ENCODE results near the gene OTOP3. TPM values are rescaled to one million over a fixed set of nuclear protein-coding genes. Genes with fewer than 3 reads are reported as not detected.
A peak's percentile ranks its signal among the peaks of the same experiment; 100 is the strongest.
"Not testable (repeated sequence)": the region's sequence is repeated elsewhere in the genome, so short reads cannot be mapped to it uniquely, and the experiment has no call there.

The OTOP3 gene
- total RNA-seq, 2 donors from 2014 or later = not detected

DNA sequence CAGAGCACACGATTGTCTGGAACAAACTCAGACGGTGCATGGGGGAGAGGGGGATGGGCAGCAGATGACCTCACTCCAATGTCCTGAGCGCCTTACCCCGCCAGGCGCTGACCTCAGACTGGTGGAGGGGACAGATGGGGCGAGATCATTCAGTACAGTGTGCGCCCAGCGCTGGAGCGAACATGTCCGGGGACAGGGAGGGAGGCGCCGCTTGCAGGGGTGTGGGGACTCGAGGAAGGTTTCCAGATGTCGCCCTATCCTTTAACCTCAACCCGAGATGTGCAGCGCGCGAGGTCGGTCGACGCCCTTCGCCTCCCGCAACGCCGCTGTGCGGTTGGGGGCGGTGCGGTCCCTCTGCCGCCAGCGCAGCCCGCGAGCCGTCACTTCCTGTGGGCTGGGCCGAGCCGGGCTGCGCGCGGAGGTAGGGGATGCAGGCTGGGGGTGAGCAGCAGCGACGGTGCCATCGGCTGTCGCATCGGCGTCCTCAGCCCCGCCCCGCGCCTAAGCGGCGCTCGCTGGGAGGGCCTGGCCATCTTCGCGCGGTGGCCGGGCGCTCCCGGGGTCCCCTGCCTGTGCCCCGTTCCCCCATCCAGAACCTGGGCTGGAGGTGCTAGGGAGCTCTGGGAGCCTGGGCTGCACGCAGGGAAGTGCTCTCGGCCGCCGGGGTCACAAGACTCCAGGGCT lies 46.4 kb downstream of the OTOP3 start:
- Mint-ChIP-seq H3K4me3 (peak overlapping the region; percentile 85), H3K36me3 (no peaks in the 10 kb centered on the region), H3K27ac (peak overlapping the region; percentile 39 to 55), H3K4me1 (ENCODE audit: low read depth in 2 of 2) (peaks cover 11 to 12% of the 10 kb centered on the region in 2 donors), H3K9me3 (no peaks in the 10 kb centered on the region), H3K27me3 (peaks cover 0 to 11% of the 10 kb centered on the region in 2 donors)
- ATAC-seq (peak; percentile 97 to 98), DNase-seq (ENCODE audit: low spot score) (peak; percentile 87)

DNA sequence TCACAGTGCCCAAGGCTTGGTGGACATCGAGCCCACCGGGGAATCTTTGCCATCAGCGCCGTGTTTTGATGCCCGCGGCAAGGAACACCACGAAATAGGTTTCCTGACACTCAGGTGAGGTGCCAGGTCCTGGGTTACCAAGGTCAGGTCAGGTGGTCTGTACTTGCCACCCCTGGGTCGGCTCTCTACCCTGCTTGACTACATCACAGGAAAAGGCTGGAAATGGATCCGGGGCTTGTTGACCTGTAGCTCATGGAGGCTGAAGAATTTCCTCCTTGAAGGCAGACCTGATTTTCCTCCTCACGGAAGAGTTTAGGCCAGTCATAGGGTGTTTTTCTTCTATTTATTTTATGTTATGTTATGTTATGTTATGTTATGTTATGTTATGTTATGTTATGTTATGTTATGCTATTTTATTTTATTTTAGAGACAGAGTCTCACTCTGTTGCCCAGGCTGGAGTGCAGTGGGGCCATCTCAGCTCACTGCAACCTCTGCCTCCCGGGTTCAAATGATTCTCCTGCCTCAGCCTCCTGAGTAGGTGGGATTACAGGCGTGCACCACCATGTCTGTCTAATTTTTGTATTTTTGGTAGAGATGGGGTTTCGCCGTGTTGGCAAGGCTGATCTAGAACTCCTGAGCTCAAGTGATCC lies 47.1 kb downstream of the OTOP3 start:
- not testable (repeated sequence) for H3K27ac Mint-ChIP-seq

DNA sequence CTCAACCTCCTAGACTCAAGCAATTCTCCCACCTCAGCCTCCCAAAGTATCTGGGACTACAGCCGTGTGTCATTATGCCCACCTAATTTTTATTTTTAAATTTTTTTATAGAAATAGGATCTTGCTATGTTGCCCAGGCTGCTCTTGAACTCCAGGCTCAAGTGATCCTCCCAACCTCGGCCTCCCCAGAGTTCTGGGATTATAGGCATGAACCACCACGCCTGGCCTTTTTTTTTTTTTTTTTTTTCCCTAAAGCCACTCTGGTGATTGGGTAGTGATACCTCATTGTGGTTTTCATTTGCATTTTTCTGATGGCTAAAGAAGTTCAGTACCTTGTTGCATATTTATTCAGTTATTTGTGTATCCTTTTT lies 50.5 kb downstream of the OTOP3 start:
- Mint-ChIP-seq H3K36me3 (no peaks in the 10 kb centered on the region), H3K4me3 (no peak overlapping the region), H3K27me3 (peaks cover 7 to 11% of the 10 kb centered on the region in 2 donors), H3K27ac (no peak overlapping the region), H3K9me3 (no peaks in the 10 kb centered on the region), H3K4me1 (ENCODE audit: low read depth in 2 of 2) (peaks cover 9 to 15% of the 10 kb centered on the region in 2 donors)
- ATAC-seq (no peak), DNase-seq (ENCODE audit: low spot score) (no peak)

More for the DNA sequence above, 47.1 kb downstream of the OTOP3 start:
- H3K4me3 Mint-ChIP-seq = peak overlapping the region; percentile 10
- H3K27me3 Mint-ChIP-seq = peaks cover 0 to 12% of the 10 kb centered on the region in 2 donors
- H3K9me3 Mint-ChIP-seq; ATAC-seq; H3K36me3 Mint-ChIP-seq; DNase-seq (ENCODE audit: low spot score): not testable (repeated sequence)
- peaks cover 13 to 15% of the 10 kb centered on the region in 2 donors for H3K4me1 Mint-ChIP-seq (ENCODE audit: low read depth in 2 of 2)

DNA sequence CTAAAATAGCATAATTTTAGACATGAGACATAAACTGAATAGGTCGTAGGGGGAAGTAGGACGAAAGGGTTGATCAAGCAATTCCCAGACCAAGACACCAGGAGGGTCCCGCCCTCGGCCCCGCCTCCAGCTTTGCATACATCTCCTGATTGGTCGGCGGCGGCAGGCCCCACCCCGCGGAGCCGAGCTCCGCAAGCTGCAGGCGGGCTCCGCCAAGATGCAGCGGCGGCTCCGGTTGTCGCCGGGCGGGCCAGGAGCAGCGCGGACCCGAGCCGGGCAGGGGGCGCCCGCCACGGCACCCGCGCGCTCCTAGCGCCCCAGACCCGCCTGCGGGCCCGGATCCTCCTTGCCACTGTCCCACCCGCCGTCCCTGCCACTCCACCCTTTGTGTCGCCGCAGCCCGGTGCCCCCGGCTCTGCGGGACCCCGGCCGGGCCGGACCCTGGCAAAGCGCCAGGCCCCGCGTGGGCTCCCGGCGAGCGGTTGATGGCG lies 51.8 kb downstream of the OTOP3 start, which contains the start of gene CDR2L:
Gene CDR2L (plus strand): TSS at position 215 of the 491 bp plus-strand sequence. CDS start 412 bp downstream, outside the sequence.
- H3K36me3 Mint-ChIP-seq = no peaks in the 10 kb centered on the region
- H3K4me3 Mint-ChIP-seq = peak within 1 kb of the TSS; percentile 87
- H3K9me3 Mint-ChIP-seq = no peaks in the 10 kb centered on the region
- no peak within 1 kb of the TSS for H3K27ac Mint-ChIP-seq
- peaks cover 10 to 13% of the 10 kb centered on the region in 2 donors for H3K27me3 Mint-ChIP-seq
- ATAC-seq = peak; percentile 98
- H3K4me1 Mint-ChIP-seq (ENCODE audit: low read depth in 2 of 2) = peaks cover 4 to 8% of the 10 kb centered on the region in 2 donors
- peak; percentile 94 for DNase-seq (ENCODE audit: low spot score)

DNA sequence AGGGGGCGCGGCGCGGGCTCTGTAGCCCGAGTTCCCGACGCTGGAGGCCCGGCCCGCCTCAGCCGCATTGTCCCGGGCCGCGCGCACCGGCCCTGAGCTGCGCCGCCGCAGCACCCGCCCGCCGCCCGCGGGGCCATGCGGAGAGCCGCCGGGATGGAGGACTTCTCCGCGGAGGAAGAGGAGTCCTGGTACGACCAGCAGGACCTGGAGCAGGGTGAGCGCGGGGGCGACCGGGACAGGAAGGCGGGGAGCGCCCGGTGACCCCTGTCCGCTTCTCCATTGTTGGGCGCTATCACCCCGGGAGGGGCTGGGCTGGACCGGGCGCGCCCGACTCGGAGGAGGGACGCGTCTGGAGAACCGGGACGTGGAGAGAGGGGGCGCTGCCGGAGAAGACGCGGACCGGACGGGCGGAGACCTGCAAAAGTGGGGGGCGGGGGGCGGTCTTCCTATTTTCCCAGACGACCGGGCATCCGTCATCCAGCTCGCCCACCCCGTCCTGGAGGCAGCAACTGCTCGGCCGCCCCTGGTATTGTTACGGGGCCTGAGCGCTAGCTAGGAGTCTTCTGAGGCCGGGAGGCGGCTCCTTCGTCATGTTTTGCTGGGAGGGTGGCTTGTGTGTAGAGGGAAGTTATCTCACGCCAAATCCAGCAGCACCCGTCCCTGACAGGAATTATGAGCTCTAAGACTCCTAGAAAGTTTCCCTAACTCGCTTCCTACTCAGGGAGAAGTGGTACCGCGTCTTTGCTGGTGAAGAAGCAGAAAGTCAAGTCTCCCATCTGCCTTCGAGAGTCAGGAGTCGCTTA lies 52.4 kb downstream of the OTOP3 start:
- peaks cover 13 to 14% of the 10 kb centered on the region in 2 donors for H3K27me3 Mint-ChIP-seq
- DNase-seq (ENCODE audit: low spot score) (no peak), ATAC-seq (peak; percentile 62 to 64)
- peaks cover 4 to 8% of the 10 kb centered on the region in 2 donors for H3K4me1 Mint-ChIP-seq (ENCODE audit: low read depth in 2 of 2)
- no peak overlapping the region for H3K27ac Mint-ChIP-seq
- H3K4me3 Mint-ChIP-seq = peak overlapping the region; percentile 61
- H3K36me3 Mint-ChIP-seq = no peaks in the 10 kb centered on the region
- no peaks in the 10 kb centered on the region for H3K9me3 Mint-ChIP-seq

DNA sequence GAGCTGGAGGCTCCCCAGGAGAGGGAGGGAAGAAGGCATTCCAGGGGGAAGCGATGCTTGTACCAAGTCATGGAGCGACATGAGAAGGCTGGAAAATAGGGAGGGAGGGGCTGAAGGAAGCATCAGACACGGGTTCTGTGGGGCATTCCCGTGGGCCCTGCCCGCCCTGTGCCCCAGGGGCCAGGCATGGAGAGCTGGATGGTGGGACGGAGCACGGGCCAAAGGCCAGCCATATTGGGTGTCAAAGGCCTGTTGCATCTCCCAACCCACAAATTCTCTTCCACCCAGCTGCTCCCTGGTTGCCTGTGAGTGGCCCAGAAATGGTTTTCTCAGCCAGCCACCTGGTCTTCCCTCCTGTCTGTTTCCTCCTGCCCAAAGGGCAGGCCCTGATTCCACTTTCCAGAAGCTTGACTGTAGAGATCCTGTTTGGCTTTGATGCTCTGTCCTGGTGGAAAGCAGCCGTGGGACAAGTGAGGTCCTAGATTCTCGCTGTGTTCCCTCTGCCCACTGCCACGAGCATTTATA lies 54.9 kb downstream of the OTOP3 start:
- ATAC-seq (no peak), DNase-seq (ENCODE audit: low spot score) (no peak)
- Mint-ChIP-seq H3K4me3 (no peak overlapping the region), H3K27me3 (peaks cover 13 to 14% of the 10 kb centered on the region in 2 donors), H3K4me1 (ENCODE audit: low read depth in 2 of 2) (peaks cover 4 to 8% of the 10 kb centered on the region in 2 donors), H3K9me3 (no peaks in the 10 kb centered on the region), H3K36me3 (no peaks in the 10 kb centered on the region), H3K27ac (no peak overlapping the region)

DNA sequence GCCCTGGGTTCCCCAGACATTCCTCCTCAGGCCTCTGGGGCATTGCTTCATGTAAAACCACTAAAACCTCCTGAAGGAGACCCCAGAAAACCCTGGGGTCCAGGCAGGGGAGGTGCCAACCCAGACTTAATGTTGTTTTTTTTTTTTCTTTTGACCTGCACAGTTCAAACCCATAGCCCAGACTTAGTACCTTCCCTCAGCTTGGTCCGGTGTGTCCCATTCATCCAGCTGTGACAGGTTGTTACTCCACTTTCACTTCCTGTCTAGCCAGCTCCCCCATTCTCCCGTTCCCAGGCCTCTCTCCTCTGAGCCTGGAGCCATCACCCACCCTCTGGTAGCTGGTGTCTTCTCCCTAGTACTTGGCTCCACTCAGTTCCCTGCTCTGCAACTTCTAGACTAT lies 56.5 kb downstream of the OTOP3 start:
- ATAC-seq (no peak), DNase-seq (ENCODE audit: low spot score) (no peak)
- Mint-ChIP-seq H3K27ac (no peak overlapping the region), H3K4me1 (ENCODE audit: low read depth in 2 of 2) (peaks cover 1% of the 10 kb centered on the region in 2 donors), H3K27me3 (peaks cover 12 to 13% of the 10 kb centered on the region in 2 donors), H3K4me3 (no peak overlapping the region), H3K36me3 (no peaks in the 10 kb centered on the region), H3K9me3 (no peaks in the 10 kb centered on the region)

DNA sequence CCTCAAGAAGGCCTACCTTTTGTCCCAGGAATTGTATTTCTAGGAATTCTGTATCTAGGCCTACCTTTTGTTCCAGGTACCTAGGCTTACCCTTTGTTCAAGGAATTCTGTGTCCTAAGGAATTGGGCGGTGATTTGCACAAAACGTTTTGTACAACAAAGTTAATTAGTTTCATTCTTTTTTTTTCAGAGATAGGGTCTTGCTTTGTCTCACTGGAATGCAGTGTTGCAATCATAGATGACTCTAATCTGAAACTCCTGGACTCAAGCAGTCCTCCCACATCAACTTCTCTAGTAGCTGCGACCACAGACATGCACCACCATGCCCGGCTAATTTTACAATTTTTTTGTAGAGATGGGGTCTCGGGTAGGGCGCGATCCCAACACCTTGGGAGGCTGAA lies 58.7 kb downstream of the OTOP3 start:
- Mint-ChIP-seq H3K27ac (no peak overlapping the region), H3K9me3 (no peaks in the 10 kb centered on the region), H3K27me3 (peaks cover 8 to 9% of the 10 kb centered on the region in 2 donors), H3K4me3 (no peak overlapping the region), H3K36me3 (no peaks in the 10 kb centered on the region), H3K4me1 (ENCODE audit: low read depth in 2 of 2) (no peaks in the 10 kb centered on the region)
- DNase-seq (ENCODE audit: low spot score) (no peak), ATAC-seq (no peak)

DNA sequence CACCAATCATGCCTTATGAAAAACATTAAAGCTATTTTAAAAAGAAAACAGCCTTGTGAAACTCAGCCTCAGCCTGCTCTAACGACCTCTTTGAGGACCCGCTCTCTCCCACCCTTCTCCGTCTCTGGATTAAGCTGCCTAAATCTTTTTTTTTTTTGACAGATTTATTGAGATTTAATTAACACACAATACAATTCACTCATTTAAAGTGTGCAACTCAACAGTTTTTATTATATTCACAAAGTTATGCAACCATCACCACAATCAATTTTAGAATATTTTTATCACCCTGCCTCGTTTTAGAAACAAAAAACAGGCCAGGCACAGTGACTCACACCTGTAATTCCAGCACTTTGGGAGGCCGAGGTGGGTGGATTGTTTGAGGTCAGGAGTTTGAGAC lies 60.1 kb downstream of the OTOP3 start:
- no peaks in the 10 kb centered on the region for H3K36me3 Mint-ChIP-seq
- ATAC-seq (no peak), DNase-seq (ENCODE audit: low spot score) (no peak)
- H3K9me3 Mint-ChIP-seq = no peaks in the 10 kb centered on the region
- H3K27ac Mint-ChIP-seq = no peak overlapping the region
- no peaks in the 10 kb centered on the region for H3K4me1 Mint-ChIP-seq (ENCODE audit: low read depth in 2 of 2)
- H3K4me3 Mint-ChIP-seq = no peak overlapping the region
- peaks cover 3 to 6% of the 10 kb centered on the region in 2 donors for H3K27me3 Mint-ChIP-seq

DNA sequence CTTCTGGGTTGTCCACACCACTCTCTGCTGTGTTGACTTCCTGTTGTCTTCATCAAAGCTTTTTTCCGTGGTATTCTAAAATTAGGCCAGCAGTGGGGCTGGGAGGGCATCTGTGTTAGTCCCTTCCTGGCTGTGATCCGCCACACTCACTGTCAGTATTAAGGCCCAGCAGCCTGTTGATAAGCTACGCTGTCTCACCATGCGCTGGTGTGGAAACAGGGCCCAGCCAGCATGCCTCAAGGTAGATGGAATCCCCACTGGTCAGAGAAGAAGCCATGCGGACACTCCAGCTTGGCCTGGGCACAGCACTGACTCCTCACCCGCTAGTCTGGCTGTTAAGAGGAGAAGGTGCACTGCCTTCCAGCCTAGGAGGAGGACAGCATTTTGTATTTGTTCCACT lies 63.1 kb downstream of the OTOP3 start:
- H3K27ac Mint-ChIP-seq = no peak overlapping the region
- DNase-seq (ENCODE audit: low spot score) = no peak
- H3K27me3 Mint-ChIP-seq = no peaks in the 10 kb centered on the region
- H3K36me3 Mint-ChIP-seq = no peaks in the 10 kb centered on the region
- H3K4me3 Mint-ChIP-seq = no peak overlapping the region
- ATAC-seq = no peak
- no peaks in the 10 kb centered on the region for H3K9me3 Mint-ChIP-seq
- no peaks in the 10 kb centered on the region for H3K4me1 Mint-ChIP-seq (ENCODE audit: low read depth in 2 of 2)

DNA sequence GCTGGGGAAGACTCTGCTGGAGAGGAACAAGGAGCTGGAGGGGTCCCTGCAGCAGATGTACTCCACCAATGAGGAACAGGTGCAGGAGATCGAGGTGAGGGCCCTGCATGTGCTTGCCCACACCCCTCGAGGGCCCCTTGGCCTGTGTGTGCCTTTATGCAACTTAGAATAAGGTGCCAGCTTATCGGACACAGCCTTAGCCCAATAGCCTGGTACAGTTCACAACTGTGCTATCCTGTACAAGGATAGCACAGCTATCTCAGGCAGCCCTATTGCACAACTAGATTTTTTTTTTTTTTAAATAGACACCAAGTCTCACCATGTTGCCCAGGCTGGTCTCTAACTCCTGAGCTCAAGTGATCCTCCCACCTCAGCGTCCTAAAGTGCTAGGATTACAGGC lies 63.8 kb downstream of the OTOP3 start:
- ATAC-seq = no peak
- no peak overlapping the region for H3K4me3 Mint-ChIP-seq
- H3K27me3 Mint-ChIP-seq = no peaks in the 10 kb centered on the region
- no peak overlapping the region for H3K27ac Mint-ChIP-seq
- no peak for DNase-seq (ENCODE audit: low spot score)
- no peaks in the 10 kb centered on the region for H3K9me3 Mint-ChIP-seq
- H3K4me1 Mint-ChIP-seq (ENCODE audit: low read depth in 2 of 2) = no peaks in the 10 kb centered on the region
- no peaks in the 10 kb centered on the region for H3K36me3 Mint-ChIP-seq
